GM23338 (cell line): Measurements from ENCODE around the gene ZNF831. TPM values are rescaled to one million over a fixed set of nuclear protein-coding genes. Genes with fewer than 3 reads are reported as not detected.

ENCODE experiments used
- ATAC-seq: fragments of 200-7000 bp; cut with Tn5 transposase; 3 replicates; pipeline ENCODE4 v1.9.1; 2020
- DNase-seq: peaks from one replicate; pipeline ENCODE4 v3.0.0-alpha.2; 2015; ENCODE audit warnings: low spot score
- H2AFZ ChIP-seq: fragments of 200-600 bp; sonication (generic); 2 replicates; pipeline ENCODE4 v1.8.0; 2016; ENCODE audit warnings: antibody characterized with exemption, mild to moderate bottlenecking, moderate library complexity
- H3F3A ChIP-seq: fragments of 200-600 bp; sonication (generic); replicated peaks from 2 replicates; pipeline ENCODE4 v1.8.0; 2017; ENCODE audit warnings: antibody characterized with exemption, mixed run types, low read depth
- H3K27ac ChIP-seq: fragments of 200-600 bp; sonication (generic); 2 replicates; pipeline ENCODE4 v1.6.1; 2016; ENCODE audit warnings: low read depth
- H3K27me3 ChIP-seq: fragments of 200-600 bp; sonication (generic); 2 replicates; pipeline ENCODE4 v1.8.0; 2016; ENCODE audit warnings: mild to moderate bottlenecking, mixed run types, moderate library complexity; ENCODE audit not compliant: insufficient read depth
- H3K36me3 ChIP-seq: fragments of 200-600 bp; sonication (generic); 2 replicates; pipeline ENCODE4 v1.8.0; 2016; ENCODE audit warnings: mild to moderate bottlenecking; ENCODE audit not compliant: insufficient read depth
- H3K4me1 ChIP-seq: fragments of 200-600 bp; sonication (generic); 2 replicates; pipeline ENCODE4 v1.8.0; 2016; ENCODE audit warnings: mild to moderate bottlenecking, moderate library complexity; ENCODE audit not compliant: insufficient read depth
- H3K4me2 ChIP-seq: fragments of 200-600 bp; sonication (generic); 2 replicates; pipeline ENCODE4 v1.7.1; 2017; ENCODE audit warnings: mixed run types
- H3K4me3 ChIP-seq: fragments of 200-600 bp; sonication (generic); 2 replicates; pipeline ENCODE4 v1.6.1; 2016; ENCODE audit warnings: mixed run types
- H3K79me2 ChIP-seq: fragments of 200-600 bp; sonication (generic); replicated peaks from 2 replicates; pipeline ENCODE4 v1.8.0; 2017; ENCODE audit warnings: mild to moderate bottlenecking; ENCODE audit not compliant: insufficient read depth
- H3K9me2 ChIP-seq: fragments of 200-600 bp; sonication (generic); 2 replicates; pipeline ENCODE4 v1.8.0; 2017; ENCODE audit not compliant: insufficient read depth
- H4K20me1 ChIP-seq: fragments of 200-600 bp; sonication (generic); replicated peaks from 2 replicates; pipeline ENCODE4 v1.8.0; 2017; ENCODE audit warnings: mild to moderate bottlenecking; ENCODE audit not compliant: insufficient read depth
- H3K27ac Mint-ChIP-seq: 2 replicates; pipeline ENCODE4 v1.8.0; 2020; ENCODE audit warnings: inconsistent platforms, mild to moderate bottlenecking, moderate library complexity, mixed read lengths
- H3K27me3 Mint-ChIP-seq: 3 replicates; pipeline ENCODE4 v1.8.0; 2022; ENCODE audit warnings: low read depth, mild to moderate bottlenecking, moderate library complexity, mixed read lengths, inconsistent platforms; ENCODE audit not compliant: insufficient read depth, poor library complexity
- H3K36me3 Mint-ChIP-seq: 3 replicates; pipeline ENCODE4 v1.8.0; 2021; ENCODE audit warnings: low read depth, mild to moderate bottlenecking, inconsistent platforms, moderate library complexity, mixed read lengths
- H3K4me1 Mint-ChIP-seq: 3 replicates; pipeline ENCODE4 v1.8.0; 2020; ENCODE audit warnings: mild to moderate bottlenecking, inconsistent platforms, mixed read lengths
- H3K4me3 Mint-ChIP-seq: 3 replicates; pipeline ENCODE4 v1.8.0; 2021; ENCODE audit warnings: moderate library complexity, mild to moderate bottlenecking, inconsistent platforms, mixed read lengths
- H3K9me3 Mint-ChIP-seq: 3 replicates; pipeline ENCODE4 v1.8.0; 2020; ENCODE audit warnings: moderate library complexity, mild to moderate bottlenecking, inconsistent platforms, mixed read lengths
- CREB1 ChIP-seq: fragments of 250-450 bp; sonication (Bioruptor Pico); IDR thresholded peaks from 2 replicates; pipeline ENCODE4 v1.5.0; 2020; ENCODE audit warnings: low read depth, mild to moderate bottlenecking, moderate library complexity
- EZH2 ChIP-seq: fragments of 200-600 bp; sonication (generic); IDR thresholded peaks from one replicate; pipeline ENCODE4 v1.8.0; 2017; ENCODE audit warnings: antibody characterized with exemption, mild to moderate bottlenecking, low read depth; ENCODE audit not compliant: unreplicated experiment
- POLR2AphosphoS5 ChIP-seq: IDR thresholded peaks from 2 replicates; pipeline ENCODE4 v1.6.1; 2016; ENCODE audit warnings: antibody characterized with exemption, low read depth
- ZNF331 ChIP-seq: fragments of 250-450 bp; sonication (Bioruptor Pico); IDR thresholded peaks from 2 replicates; pipeline ENCODE4 v1.5.0; 2020; ENCODE audit warnings: low read depth, mild to moderate bottlenecking, moderate library complexity
- polyA plus RNA-seq: library from polyadenylated mRNA; unstranded; fragments of >200 nt; fragmentation: Nextera tagmentation; extraction: Ambion mirVana; gene quantifications from 2 replicates; pipeline ENCODE4 v1.2.1, GENCODE V29; 2016
- total RNA-seq: library from RNA; depleted of rRNA; stranded (reverse); fragments of >200 nt; shearing (Covaris generic); gene quantifications from 2 replicates; pipeline ENCODE4 v1.2.3, GENCODE V29; 2014
- TF ChIP-seq, protein P1 (sequence below), 2 experiments: fragments of 200-600 bp in 1 of 2; sonication (generic) in 1 of 2; conservative IDR thresholded peaks; 2 replicates each; pipeline versions ENCODE4 v1.5.1 to v1.6.1; 2016 to 2017; ENCODE audit warnings: antibody characterized with exemption in 2 of 2, low read depth in 2 of 2, mild to moderate bottlenecking in 2 of 2, moderate library complexity in 1 of 2
- TF ChIP-seq, protein P2 (sequence below): IDR thresholded peaks from 2 replicates; pipeline ENCODE4 v1.6.1; 2016; ENCODE audit warnings: antibody characterized with exemption
- TF ChIP-seq, protein P3 (sequence below): fragments of 250-450 bp; sonication (Bioruptor Pico); IDR thresholded peaks from 2 replicates; pipeline ENCODE4 v1.5.0; 2020; ENCODE audit warnings: mild to moderate bottlenecking, moderate library complexity

ZNF831 gene
- total and polyA plus RNA-seq, 2 experiments from 2014 or later: not detected

DNA sequence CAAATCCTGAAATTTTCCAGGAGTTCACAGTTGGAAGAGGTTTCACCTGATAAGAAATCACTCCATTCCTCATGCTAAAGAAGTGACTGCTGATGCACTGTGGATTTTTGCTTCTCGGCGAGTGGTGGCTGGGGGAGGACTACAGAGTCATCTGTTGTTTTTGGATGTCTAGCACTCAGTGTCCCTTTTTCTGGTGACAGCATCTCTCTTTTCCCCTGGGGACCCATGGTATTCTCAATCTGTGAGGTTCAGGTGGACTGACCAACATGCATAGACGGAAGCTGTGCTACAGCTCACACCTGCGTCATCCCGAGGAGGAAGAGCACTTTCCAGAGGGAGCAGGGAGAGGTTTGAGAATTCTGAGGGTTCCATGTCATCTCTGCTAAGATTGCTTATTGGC, 42.7 kb upstream of the ZNF831 start:
- no peaks in the 10 kb centered on the region for H3K36me3 ChIP-seq
- Mint-ChIP-seq H3K9me3 (peaks cover 21% of the 10 kb centered on the region), H3K36me3 (peaks cover 20% of the 10 kb centered on the region), H3K27ac (no peak overlapping the region), H3K4me3 (no peak overlapping the region), H3K4me1 (peaks cover 37% of the 10 kb centered on the region), H3K27me3 (peaks cover 4% of the 10 kb centered on the region)
- H3K4me3 ChIP-seq: no peak overlapping the region
- no peak overlapping the region for H3K27ac ChIP-seq
- H3K4me1 ChIP-seq: peaks cover 21% of the 10 kb centered on the region
- ATAC-seq (no peak), DNase-seq (no peak)
- peaks cover 19% of the 10 kb centered on the region; the same call in 1 of the 2 replicates for H3K9me2 ChIP-seq
- no peak overlapping the region for H2AFZ ChIP-seq
- peaks cover 11% of the 10 kb centered on the region; the same call in 1 of the 2 replicates for H3F3A ChIP-seq
- no peaks in the 10 kb centered on the region for H3K79me2 ChIP-seq
- H4K20me1 ChIP-seq: no peaks in the 10 kb centered on the region
- H3K27me3 ChIP-seq: no peaks in the 10 kb centered on the region
- no peak overlapping the region for H3K4me2 ChIP-seq
- TF ChIP-seq, protein P1, sequence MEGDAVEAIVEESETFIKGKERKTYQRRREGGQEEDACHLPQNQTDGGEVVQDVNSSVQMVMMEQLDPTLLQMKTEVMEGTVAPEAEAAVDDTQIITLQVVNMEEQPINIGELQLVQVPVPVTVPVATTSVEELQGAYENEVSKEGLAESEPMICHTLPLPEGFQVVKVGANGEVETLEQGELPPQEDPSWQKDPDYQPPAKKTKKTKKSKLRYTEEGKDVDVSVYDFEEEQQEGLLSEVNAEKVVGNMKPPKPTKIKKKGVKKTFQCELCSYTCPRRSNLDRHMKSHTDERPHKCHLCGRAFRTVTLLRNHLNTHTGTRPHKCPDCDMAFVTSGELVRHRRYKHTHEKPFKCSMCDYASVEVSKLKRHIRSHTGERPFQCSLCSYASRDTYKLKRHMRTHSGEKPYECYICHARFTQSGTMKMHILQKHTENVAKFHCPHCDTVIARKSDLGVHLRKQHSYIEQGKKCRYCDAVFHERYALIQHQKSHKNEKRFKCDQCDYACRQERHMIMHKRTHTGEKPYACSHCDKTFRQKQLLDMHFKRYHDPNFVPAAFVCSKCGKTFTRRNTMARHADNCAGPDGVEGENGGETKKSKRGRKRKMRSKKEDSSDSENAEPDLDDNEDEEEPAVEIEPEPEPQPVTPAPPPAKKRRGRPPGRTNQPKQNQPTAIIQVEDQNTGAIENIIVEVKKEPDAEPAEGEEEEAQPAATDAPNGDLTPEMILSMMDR (conservative IDR thresholded peaks at IDR 0.05; ENCODE audit: low read depth in 2 of 2): no peak
- TF ChIP-seq POLR2AphosphoS5: no peak
- TF ChIP-seq, protein P2, sequence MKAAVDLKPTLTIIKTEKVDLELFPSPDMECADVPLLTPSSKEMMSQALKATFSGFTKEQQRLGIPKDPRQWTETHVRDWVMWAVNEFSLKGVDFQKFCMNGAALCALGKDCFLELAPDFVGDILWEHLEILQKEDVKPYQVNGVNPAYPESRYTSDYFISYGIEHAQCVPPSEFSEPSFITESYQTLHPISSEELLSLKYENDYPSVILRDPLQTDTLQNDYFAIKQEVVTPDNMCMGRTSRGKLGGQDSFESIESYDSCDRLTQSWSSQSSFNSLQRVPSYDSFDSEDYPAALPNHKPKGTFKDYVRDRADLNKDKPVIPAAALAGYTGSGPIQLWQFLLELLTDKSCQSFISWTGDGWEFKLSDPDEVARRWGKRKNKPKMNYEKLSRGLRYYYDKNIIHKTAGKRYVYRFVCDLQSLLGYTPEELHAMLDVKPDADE: no peak
- no peak for TF ChIP-seq CREB1 (CRISPR knock-in tag)
- TF ChIP-seq EZH2: no peak
- no peak for TF ChIP-seq ZNF331 (CRISPR knock-in tag)

DNA sequence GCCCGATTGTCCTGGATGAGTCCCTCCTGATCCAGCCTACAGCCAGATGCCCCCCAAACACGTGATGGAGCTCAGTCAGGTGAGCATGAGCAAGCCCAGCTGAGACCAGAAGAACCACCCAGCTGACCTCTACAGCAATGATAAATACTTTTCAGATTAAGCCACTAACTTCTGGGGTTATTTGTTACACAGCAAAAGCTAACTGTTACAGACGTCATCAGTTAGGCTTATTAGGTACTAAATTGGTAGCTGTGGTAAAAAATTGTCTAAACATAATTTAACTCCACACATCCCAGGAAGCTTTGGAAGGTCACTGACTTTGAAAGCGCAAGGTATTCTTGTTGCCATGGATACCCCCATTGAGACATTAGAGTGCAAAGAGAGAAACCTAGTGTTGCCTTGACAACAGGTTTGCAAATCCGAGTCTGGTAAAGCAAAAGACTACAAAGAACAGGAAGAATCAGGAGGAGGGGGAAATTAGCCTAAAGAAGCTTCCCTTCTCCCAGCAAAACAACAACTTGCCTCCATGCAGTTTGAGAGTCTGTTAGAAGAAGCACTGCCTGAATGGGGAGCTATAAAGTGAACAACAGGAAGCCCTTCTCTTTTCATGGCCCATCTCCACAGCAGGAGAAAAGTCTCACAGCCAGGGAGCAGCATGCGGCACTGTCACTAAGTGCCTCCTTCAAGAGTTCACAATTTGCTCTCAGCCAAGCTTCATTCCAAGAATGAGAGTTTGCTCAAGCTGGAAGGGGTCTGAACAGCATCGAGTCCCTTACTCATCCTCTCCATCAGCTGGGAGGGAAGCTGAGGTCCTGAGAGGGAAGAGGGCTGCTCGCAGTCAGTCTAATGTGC, 41.7 kb upstream of the ZNF831 start:
- Histone ChIP-seq H3K9me2 (peaks cover 14% of the 10 kb centered on the region; the same call in 1 of the 2 replicates), H4K20me1 (no peaks in the 10 kb centered on the region), H3K27me3 (no peaks in the 10 kb centered on the region), H3K4me3 (no peak overlapping the region), H3K4me1 (peaks cover 29% of the 10 kb centered on the region), H3K79me2 (no peaks in the 10 kb centered on the region), H3K4me2 (peak overlapping the region; percentile 30), H3K27ac (peak overlapping the region; percentile 74), H3K36me3 (no peaks in the 10 kb centered on the region), H3F3A (peaks cover 5% of the 10 kb centered on the region; the same call in 1 of the 2 replicates), H2AFZ (peak overlapping the region; percentile 9; the same call in 1 of the 2 replicates)
- Mint-ChIP-seq H3K4me3 (peak overlapping the region; percentile 29; the same call in 1 of the 3 replicates), H3K27me3 (peaks cover 5% of the 10 kb centered on the region), H3K9me3 (peaks cover 21% of the 10 kb centered on the region), H3K27ac (peak overlapping the region; percentile 78; the same call in 1 of the 2 replicates), H3K36me3 (peaks cover 20% of the 10 kb centered on the region), H3K4me1 (peaks cover 47% of the 10 kb centered on the region)
- TF ChIP-seq, protein P3, sequence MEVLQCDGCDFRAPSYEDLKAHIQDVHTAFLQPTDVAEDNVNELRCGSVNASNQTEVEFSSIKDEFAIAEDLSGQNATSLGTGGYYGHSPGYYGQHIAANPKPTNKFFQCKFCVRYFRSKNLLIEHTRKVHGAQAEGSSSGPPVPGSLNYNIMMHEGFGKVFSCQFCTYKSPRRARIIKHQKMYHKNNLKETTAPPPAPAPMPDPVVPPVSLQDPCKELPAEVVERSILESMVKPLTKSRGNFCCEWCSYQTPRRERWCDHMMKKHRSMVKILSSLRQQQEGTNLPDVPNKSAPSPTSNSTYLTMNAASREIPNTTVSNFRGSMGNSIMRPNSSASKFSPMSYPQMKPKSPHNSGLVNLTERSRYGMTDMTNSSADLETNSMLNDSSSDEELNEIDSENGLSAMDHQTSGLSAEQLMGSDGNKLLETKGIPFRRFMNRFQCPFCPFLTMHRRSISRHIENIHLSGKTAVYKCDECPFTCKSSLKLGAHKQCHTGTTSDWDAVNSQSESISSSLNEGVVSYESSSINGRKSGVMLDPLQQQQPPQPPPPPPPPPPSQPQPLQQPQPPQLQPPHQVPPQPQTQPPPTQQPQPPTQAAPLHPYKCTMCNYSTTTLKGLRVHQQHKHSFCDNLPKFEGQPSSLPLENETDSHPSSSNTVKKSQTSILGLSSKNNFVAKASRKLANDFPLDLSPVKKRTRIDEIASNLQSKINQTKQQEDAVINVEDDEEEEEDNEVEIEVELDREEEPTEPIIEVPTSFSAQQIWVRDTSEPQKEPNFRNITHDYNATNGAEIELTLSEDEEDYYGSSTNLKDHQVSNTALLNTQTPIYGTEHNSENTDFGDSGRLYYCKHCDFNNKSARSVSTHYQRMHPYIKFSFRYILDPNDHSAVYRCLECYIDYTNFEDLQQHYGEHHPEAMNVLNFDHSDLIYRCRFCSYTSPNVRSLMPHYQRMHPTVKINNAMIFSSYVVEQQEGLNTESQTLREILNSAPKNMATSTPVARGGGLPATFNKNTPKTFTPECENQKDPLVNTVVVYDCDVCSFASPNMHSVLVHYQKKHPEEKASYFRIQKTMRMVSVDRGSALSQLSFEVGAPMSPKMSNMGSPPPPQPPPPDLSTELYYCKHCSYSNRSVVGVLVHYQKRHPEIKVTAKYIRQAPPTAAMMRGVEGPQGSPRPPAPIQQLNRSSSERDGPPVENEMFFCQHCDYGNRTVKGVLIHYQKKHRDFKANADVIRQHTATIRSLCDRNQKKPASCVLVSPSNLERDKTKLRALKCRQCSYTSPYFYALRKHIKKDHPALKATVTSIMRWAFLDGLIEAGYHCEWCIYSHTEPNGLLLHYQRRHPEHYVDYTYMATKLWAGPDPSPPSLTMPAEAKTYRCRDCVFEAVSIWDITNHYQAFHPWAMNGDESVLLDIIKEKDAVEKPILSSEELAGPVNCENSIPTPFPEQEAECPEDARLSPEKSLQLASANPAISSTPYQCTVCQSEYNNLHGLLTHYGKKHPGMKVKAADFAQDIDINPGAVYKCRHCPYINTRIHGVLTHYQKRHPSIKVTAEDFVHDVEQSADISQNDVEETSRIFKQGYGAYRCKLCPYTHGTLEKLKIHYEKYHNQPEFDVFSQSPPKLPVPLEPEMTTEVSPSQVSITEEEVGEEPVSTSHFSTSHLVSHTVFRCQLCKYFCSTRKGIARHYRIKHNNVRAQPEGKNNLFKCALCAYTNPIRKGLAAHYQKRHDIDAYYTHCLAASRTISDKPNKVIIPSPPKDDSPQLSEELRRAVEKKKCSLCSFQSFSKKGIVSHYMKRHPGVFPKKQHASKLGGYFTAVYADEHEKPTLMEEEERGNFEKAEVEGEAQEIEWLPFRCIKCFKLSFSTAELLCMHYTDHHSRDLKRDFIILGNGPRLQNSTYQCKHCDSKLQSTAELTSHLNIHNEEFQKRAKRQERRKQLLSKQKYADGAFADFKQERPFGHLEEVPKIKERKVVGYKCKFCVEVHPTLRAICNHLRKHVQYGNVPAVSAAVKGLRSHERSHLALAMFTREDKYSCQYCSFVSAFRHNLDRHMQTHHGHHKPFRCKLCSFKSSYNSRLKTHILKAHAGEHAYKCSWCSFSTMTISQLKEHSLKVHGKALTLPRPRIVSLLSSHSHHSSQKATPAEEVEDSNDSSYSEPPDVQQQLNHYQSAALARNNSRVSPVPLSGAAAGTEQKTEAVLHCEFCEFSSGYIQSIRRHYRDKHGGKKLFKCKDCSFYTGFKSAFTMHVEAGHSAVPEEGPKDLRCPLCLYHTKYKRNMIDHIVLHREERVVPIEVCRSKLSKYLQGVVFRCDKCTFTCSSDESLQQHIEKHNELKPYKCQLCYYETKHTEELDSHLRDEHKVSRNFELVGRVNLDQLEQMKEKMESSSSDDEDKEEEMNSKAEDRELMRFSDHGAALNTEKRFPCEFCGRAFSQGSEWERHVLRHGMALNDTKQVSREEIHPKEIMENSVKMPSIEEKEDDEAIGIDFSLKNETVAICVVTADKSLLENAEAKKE (CRISPR knock-in tag): 0 out of 2 replicates have a peak, but pooled peaks have one; percentile 36
- TF ChIP-seq EZH2: no peak
- peak; percentile 88 for DNase-seq
- peak; percentile 50 for ATAC-seq
